ENCODE results near the gene ETV3L. TPM values are rescaled to one million over a fixed set of nuclear protein-coding genes. Genes with fewer than 3 reads are reported as not detected.
"Not testable (repeated sequence)": the region's sequence is repeated elsewhere in the genome, so short reads cannot be mapped to it uniquely, and the experiment has no call there.

Gene ETV3L
- total RNA-seq, 1 donor from 2014 or later, result not detected

DNA sequence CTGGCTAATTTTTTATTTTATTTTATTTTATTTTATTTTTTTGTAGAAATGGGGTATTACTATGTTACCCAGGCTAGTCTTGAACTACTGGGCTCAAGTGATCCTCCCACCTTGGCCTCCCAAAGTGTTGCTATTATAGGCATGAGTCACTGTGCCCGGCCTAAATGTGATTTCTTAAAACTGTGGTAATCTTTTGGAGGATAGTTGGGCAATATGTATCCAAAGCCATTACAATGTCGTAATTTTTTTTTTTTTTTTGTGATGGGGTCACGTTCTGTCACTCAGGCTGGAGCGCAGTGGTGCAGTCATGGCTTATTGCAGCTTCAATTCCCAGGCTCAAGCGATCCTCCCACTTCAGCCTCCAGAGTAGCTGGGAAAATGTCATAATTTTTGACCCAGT, 14.2 kb downstream of the ETV3L start:
- intact Hi-C loops (cut with micrococcal nuclease), result no loop called here

DNA sequence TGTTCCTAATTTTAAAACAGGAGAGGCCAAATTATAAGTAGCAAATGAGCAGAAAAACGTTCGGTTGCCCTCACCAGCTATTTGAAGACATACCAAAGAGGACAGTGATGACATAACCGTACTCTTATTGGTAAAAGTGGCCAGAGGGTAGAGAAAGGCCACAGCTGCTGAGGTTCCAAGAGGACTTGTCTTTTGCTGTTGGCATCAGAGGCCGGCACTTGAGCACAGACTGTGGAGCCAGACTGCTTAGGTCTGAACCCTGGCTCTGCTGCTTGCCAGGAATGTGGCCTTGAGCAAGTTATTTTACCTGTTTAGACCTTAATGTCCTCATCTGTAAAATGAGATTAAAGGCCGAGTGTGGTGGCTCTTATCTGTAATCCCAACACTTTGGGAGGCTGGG, 14.9 kb downstream of the ETV3L start:
- intact Hi-C loops (cut with micrococcal nuclease), result no loop called here

DNA sequence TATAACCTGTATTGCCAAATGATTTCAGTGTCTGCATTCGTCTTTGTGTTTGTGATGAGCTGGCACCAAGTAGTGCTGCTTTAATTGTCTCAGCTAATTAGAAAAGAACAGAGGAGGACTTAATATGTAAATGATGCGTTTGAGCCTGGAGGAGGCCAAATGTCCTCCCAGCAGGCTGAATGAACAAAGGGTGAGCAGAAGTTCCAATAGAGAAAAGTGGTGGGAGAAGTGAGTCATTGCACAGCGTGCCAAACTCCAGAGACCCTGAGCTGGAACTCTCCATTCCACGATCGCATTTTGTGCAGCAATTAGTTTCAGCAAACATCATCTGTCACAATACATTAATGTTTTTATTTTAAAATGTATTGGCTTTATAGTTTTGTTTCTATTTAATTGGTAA, 17.9 kb downstream of the ETV3L start:
- intact Hi-C loops (cut with micrococcal nuclease), result no loop called here

DNA sequence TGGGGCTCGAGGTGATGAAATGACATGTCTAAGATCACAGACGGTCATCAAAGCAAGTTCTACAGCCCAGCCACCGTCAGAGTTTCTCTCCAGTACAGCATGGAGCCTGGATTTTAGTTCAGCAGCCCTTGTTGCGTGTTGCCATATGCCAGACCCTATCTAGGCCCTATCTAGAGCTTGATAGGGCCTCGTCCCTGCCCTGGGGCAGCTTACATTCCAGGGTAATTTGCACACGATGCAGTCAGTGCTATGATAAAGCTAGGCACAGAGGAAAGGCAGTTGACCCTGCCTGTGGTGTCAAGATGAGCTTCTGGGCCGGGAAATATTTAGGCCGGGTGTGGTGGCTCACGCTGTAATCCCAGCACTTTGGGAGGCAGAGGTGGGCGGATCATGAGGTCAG, 18.9 kb downstream of the ETV3L start:
- intact Hi-C loops (cut with micrococcal nuclease), result no loop called here

DNA sequence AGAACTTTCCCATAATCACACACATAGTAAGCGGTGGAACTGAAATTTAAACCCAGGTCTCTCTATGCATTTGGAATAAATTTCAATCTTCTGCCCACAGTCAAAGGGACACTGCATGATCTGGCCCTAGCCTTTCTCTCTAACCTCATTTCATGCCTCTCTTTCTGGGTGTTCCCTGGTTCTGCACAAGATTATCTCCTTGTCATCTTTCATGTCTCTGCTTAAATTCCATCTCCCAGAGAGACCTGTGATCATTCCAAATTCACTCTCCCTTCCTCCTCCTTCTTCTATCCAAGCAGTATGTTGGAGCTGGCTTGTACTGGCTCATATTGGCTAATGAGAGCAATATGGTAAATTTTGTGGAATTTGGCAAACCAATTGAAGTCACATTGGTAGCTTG, 22.2 kb downstream of the ETV3L start:
- intact Hi-C loops (cut with micrococcal nuclease), result loop anchor here (10.0 kb wide), 1 partner anchor 183 kb away; the partner anchor contains the start of gene PEAR1

DNA sequence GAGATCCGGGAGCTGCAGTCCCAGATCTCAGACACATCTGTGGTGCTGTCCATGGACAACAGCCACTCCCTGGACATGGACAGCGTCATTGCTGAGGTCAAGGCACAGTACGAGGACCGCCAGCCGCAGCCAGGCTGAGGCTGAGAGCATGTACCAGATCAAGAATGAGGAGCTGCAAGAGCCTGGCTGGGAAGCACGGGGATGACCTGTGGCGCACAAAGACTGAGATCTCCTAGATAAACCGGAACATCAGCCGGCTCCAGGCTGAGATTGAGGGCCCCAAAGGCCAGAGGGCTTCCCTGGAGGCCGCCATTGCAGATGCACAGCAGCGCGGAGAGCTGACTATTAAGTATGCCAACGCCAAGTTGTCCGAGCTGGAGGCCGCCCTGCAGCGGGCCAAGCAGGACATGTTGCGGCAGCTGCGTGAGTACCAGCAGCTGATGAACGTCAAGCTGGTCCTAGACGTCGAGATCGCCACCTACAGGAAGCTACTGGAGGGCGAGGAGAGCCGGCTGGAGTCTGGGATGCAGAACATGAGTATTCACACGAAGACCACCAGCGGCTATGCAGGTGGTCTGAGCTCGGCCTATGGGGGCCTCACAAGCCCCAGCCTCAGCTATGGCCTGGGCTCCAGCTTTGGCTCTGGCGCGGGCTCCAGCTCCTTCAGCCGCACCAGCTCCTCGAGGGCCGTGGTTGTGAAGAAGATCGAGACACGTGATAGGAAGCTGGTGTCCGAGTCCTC, 25.5 kb downstream of the ETV3L start:
- intact Hi-C loops (cut with micrococcal nuclease), result loop anchor here (10.0 kb wide), 1 partner anchor 179 kb away; the partner anchor contains the start of gene PEAR1

DNA sequence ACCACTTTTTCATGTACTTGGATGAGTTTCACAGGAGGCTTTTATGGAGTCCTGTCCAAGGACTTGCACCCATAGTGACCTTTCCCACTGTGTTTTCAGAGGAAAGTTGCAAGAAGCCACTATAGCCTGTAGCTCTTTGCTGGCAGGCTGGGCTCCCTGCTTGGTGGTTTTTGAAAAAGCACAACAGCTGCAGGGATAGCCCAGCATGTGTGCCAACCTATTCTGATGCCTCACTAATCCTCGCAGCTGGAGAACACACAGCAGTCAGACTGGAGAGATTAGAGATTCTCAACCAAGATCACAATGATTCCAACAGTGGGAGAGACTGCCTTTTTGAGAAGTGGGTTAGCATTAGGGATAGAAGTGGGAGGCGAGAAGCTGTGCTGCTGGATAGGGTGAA, 30.0 kb downstream of the ETV3L start:
- intact Hi-C loops (cut with micrococcal nuclease), result no loop called here

DNA sequence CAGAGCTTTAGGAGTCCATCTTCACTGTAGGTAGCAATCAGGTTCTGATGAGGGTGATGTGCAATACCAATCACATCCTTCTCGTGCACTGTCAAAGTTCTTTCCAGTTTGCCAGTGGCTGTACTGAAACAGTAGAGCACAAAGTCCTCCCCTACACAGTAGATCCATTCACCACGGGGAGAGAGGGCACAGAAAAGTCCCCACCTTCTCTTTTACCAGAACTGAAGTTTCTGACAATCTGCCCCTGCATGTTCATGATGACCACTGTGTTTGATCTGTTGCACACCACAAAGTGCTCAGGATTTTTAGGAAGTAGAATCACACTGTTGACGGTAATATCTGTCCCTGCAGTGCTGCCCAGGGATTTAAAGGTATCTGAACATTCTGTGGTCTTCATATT, 40.4 kb downstream of the ETV3L start:
- intact Hi-C loops (cut with micrococcal nuclease), result not testable (repeated sequence)

DNA sequence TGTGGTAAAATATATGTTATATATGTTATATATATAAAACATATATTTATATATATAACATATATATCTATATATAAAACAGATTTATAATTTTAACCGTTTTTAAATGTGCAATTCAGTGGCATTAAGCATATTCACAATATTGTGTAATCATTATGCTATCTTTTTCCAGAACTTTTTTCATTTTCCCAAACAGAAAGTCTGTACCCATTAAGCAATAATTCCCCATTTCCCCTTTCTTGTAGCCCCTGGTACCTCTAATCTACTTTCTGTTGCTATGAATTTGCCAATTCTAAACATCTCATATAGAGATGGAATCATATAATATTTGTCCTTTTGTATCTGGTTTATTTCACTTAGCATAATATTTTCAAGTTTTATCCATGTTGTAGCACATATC, 43.3 kb downstream of the ETV3L start:
- intact Hi-C loops (cut with micrococcal nuclease), result no loop called here

DNA sequence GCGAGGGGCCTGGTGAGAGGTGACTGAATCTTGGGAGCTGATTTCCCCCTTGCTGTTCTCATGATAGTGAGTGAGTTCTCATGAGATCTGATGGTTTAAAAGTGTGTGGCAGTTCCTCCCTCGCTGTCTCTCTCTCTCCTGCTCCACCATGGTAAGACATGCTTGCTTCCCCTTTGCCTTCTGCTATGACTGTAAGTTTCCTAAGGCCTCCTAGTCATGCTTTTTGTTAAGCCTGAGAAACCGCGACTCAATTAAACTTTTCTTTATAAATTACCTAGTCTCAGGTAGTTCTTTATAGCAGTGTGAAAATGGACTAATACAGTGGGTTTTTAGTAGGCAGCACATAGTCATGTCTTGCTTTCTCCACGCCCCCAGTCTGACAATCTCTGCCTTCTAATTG, 43.9 kb downstream of the ETV3L start:
- intact Hi-C loops (cut with micrococcal nuclease), result not testable (repeated sequence)

DNA sequence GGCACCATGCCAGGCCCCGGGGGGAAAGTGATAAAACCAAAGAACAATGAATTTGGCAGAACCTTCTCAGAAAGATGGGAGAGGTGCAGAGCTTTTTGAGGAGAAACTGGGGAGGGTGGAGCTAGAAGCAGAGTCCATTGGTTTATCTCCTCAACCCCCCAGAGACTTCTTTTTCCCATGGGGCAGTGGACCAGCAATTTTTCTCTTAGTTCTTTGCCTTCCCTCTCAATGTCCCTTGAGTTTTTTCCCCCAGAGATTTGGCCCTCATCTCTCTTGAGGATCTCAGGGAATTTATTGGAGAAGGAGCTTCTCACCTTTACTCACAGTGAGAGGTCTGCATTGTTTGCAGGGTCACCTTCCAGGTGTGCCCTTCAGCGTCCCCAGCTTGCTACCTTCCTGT, 48.8 kb downstream of the ETV3L start:
- intact Hi-C loops (cut with micrococcal nuclease), result no loop called here

DNA sequence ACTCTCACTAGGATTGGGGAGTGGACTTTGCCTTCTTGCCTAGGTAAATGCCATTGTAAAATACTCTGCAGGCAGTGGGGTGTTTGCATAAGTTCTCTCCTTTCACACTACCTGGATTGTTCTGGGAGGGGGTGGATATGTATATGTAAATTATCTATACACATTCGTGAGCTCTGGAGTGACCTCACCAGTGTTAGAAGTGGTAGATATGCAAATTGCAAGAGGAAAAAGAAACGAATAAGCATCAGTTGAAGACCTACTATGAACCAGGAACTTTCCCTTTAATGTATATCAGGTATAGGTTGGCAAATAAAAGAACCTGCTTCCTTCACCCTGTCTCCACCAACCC, 52.6 kb downstream of the ETV3L start:
- intact Hi-C loops (cut with micrococcal nuclease), result no loop called here

DNA sequence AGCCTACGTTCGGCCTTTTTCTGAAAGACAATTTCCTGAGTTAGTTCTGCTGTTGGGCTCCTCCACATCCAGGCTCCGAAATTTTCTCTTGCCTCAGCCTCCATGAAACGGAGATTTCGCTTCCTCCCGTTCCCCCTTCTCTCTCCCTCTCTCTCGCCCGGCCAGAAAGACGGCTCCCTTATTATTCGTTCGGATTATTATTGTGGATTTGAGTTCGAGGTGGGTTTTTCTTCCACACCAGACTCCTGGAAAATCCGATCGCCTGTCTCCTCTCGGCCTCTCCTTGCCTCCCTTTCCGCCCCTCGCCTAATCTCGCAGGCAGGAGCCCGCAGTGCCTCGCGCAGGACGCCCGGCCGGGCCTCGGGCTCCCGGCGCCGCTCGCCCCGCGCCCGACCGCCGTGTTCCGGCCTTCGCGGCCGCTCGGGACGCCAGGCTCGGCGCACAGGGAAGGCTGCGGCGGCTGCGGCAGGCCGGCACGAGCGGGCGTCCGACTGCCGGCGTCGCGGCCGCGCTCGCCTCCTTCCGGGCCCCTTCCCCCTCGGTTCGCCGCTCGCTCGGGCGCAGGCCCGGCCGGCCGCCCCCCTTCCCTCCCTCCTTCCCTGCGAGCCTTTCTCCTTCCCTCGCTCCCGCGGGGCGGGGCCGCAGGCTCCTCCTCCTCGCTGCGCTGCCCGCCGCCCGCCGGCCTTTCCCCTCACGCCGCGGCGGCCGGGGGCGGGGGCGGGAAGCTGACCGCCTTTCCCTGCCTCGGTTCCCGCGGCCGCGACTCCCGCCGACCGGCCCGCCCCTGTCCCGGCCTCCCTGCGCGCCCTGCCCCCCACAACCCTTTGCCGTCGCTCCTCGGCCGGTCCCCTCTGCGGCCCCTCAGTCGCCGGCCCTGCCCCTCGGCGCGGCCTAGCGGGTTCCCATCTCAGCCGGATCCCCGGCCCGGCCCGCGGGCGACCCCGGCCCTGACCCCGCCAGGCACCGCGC, 54.1 kb downstream of the ETV3L start, which contains the start of gene ARHGEF11:
Gene ARHGEF11, minus strand, starts transcription at position 493 of the 969 bp plus-strand sequence. CDS start 1,412 bp downstream, outside the sequence.
- intact Hi-C loops (cut with micrococcal nuclease), result no loop called here

DNA sequence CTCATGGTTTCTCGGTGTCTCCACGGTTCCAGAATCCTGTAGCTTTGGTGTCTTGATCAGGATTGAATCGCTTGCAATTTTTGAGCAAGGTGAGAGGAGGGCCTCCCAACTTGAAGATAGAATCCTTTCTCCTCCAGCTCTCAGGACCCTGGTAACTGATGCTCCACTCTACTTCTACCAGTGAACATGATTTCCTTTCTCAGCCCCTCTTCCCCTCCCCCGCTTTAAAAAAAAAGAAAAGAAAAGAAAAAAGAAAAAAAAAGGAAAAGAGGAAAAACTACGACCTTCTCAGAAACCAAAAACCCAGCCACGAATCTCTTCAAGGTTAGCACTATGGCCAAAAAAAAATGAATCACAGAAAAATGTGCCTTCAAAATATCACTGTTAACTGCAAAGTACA, 55.3 kb downstream of the ETV3L start:
- intact Hi-C loops (cut with micrococcal nuclease), result no loop called here

DNA sequence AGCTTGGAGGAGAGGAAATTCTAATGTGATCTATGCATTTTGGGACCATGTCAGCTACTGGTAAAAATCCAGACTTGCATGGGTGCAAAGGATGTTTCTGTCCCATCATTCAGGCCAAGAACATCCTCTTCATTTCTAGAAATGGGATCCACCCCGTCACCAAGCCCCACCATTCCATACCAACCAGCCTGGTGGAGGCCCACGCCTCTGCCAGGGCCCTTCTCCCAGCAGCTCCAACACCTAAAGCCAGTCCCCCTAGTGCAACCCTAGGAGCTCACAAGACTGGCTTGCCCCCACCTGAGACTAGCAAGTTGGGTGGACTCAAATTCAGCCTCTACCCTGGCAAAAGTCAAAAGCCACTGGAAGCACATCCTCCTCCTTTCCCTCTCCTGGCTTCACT, 55.9 kb downstream of the ETV3L start:
- intact Hi-C loops (cut with micrococcal nuclease), result no loop called here

DNA sequence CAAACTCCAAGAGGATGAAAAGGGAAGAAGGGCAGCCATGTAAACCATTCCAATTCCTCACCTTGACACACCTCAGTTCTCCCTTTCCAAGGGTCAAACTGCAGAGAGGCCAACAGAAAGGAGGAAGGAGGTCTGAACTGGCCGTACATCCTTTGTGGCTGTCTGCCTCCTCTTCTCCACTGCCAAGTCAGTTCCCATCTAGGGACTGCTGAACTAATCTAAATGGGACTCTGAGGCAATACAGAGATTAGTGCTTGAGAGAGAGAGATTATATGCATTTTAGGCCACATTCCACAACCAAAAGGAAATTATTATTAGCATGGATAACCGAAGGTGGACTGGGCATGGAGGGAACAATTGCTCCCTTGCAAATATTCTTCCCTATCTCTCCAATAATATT, 56.8 kb downstream of the ETV3L start:
- intact Hi-C loops (cut with micrococcal nuclease), result no loop called here

Other genes with a start within 250 kb of the ETV3L start
- 0.14 TPM in 1 of 2 replicates, not detected in the other for gene INSRR, start 240.7 kb downstream of the ETV3L start, total RNA-seq
- 12.7 and 13.4 TPM in 2 replicates for gene NTRK1, start 238.9 kb downstream of the ETV3L start, total RNA-seq
- gene PEAR1, start 206.1 kb downstream of the ETV3L start, total RNA-seq, result 0.09 TPM in 2 replicates
- not detected in 2 replicates for gene LRRC71, start 179.2 kb downstream of the ETV3L start, total RNA-seq
- 18.0 and 18.3 TPM in 2 replicates for gene ARHGEF11, start 54.1 kb downstream of the ETV3L start, total RNA-seq
- 50.6 and 53.4 TPM in 2 replicates for gene ETV3, start 38.6 kb upstream of the ETV3L start, total RNA-seq

Measured in T-helper 2 cell treated with Interferon-gamma antibody and Interleukin-4, amounts not matched to agents 100 ng/mL and 5 ng/mL, for 36 hours (primary cell).